ENCODE results near the gene MICAL3.
"Not testable (repeated sequence)": the region's sequence is repeated elsewhere in the genome, so short reads cannot be mapped to it uniquely, and the experiment has no call there.

Gene MICAL3
- long read RNA-seq, partial matches to known transcripts = 2 of 7 reads
- long read RNA-seq, other reads (novel, unspliced or antisense) = 4 of 7 reads

- peak in 1 of 2 experiments; percentile 18 for DNase-seq (ENCODE audit: low read depth in 1 of 2, low spot score in 1 of 2)
- H3K27ac ChIP-seq (replicated peaks) = no peak within 1 kb of the TSS
- TF ChIP-seq SPI1 (IDR thresholded peaks at IDR 0.05; ENCODE audit: borderline replicate concordance, low read depth) = no peak
- TF ChIP-seq REST (IDR thresholded peaks at IDR 0.05; ENCODE audit: insufficient replicate concordance, low read depth) = no peak
- TF ChIP-seq, protein P1, sequence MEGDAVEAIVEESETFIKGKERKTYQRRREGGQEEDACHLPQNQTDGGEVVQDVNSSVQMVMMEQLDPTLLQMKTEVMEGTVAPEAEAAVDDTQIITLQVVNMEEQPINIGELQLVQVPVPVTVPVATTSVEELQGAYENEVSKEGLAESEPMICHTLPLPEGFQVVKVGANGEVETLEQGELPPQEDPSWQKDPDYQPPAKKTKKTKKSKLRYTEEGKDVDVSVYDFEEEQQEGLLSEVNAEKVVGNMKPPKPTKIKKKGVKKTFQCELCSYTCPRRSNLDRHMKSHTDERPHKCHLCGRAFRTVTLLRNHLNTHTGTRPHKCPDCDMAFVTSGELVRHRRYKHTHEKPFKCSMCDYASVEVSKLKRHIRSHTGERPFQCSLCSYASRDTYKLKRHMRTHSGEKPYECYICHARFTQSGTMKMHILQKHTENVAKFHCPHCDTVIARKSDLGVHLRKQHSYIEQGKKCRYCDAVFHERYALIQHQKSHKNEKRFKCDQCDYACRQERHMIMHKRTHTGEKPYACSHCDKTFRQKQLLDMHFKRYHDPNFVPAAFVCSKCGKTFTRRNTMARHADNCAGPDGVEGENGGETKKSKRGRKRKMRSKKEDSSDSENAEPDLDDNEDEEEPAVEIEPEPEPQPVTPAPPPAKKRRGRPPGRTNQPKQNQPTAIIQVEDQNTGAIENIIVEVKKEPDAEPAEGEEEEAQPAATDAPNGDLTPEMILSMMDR (IDR thresholded peaks at IDR 0.05; ENCODE audit: insufficient read depth, low read length) = peak; percentile 39
- peak within 1 kb of the TSS; percentile 46 for H3K4me3 ChIP-seq (replicated peaks; ENCODE audit: insufficient read depth, low read length)
- peaks cover 20% of the 10 kb centered on the region for H3K27me3 ChIP-seq (ENCODE audit: insufficient read depth, poor library complexity, severe bottlenecking)
Measured at GRCh38 chr22:18024276-18024939, at the start of gene MICAL3. Gene MICAL3, minus strand, starts transcription at chr22:18024561. Its CDS starts 117,749 bp downstream, at chr22:17906812.

DNA sequence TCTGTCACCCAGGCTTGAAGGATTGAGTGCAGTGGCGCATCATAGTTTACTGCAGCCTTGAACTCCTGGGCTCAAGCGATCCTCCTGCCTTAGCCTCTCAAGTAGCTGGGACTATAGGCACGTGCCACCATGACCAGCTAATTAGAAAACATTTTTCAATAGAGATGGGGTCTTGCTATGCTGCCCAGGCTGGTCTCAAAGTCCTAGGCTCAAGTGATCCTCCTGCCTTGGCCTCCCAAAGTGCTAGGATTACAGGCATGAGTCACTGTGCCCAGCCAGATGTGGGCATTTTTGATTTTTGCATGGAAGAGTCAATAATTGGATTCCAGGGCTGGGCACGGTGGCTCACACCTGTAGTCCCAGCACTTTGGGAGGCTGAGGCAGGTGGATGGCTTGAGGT is 49.6 kb upstream of the MICAL3 start:
- not testable (repeated sequence) for H3K27ac ChIP-seq (replicated peaks); H3K27me3 ChIP-seq (ENCODE audit: insufficient read depth, poor library complexity, severe bottlenecking); DNase-seq (ENCODE audit: low read depth in 1 of 2, low spot score in 1 of 2); H3K4me3 ChIP-seq (replicated peaks; ENCODE audit: insufficient read depth, low read length)

- Histone ChIP-seq H3K27ac (replicated peaks) (no peak overlapping the region), H3K27me3 (ENCODE audit: insufficient read depth, poor library complexity, severe bottlenecking) (peaks cover 2% of the 10 kb centered on the region), H3K4me3 (replicated peaks; ENCODE audit: insufficient read depth, low read length) (no peak overlapping the region)
- TF ChIP-seq REST (IDR thresholded peaks at IDR 0.05; ENCODE audit: insufficient replicate concordance, low read depth) (no peak), POLR2AphosphoS5 (IDR thresholded peaks at IDR 0.05; ENCODE audit: low read depth) (no peak), GABPA (IDR thresholded peaks at IDR 0.05; ENCODE audit: low read depth) (no peak)
- DNase-seq (ENCODE audit: low read depth in 1 of 2, low spot score in 1 of 2) = no peak
Measured at GRCh38 chr22:18073467-18073866, 49.1 kb upstream of the MICAL3 start.

DNA sequence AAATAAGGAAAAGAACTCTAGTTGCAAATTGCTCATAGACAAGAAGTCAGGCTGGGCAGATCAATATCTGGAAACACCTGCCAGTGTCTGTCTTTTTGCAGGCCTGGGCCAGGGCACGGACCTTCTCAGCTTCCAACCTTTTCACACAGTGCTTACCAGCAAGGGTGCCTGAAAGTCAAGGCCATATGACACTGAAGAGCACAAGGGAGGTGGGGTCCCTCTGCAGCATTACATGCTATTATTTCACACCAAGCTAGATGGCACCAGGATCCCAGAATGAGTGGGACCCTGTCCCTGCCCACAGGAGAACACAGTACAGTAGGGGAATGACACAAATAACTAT is 47.6 kb upstream of the MICAL3 start:
- no peak for DNase-seq (ENCODE audit: low read depth in 1 of 2, low spot score in 1 of 2)
- H3K27ac ChIP-seq (replicated peaks) = no peak overlapping the region
- TF ChIP-seq, protein P1 (IDR thresholded peaks at IDR 0.05; ENCODE audit: insufficient read depth, low read length) = no peak
- no peak for TF ChIP-seq SPI1 (IDR thresholded peaks at IDR 0.05; ENCODE audit: borderline replicate concordance, low read depth)
- no peak for TF ChIP-seq REST (IDR thresholded peaks at IDR 0.05; ENCODE audit: insufficient replicate concordance, low read depth)
- no peak for TF ChIP-seq POLR2AphosphoS5 (IDR thresholded peaks at IDR 0.05; ENCODE audit: low read depth)
- no peak for TF ChIP-seq GABPA (IDR thresholded peaks at IDR 0.05; ENCODE audit: low read depth)

GRCh38 chr22:18071307-18071967 is 47.1 kb upstream of the MICAL3 start:
- not testable (repeated sequence) for DNase-seq (ENCODE audit: low read depth in 1 of 2, low spot score in 1 of 2); H3K27ac ChIP-seq (replicated peaks); H3K4me3 ChIP-seq (replicated peaks; ENCODE audit: insufficient read depth, low read length); H3K27me3 ChIP-seq (ENCODE audit: insufficient read depth, poor library complexity, severe bottlenecking)

More for the DNA sequence above, 47.6 kb upstream of the MICAL3 start:
- peaks cover 2% of the 10 kb centered on the region for H3K27me3 ChIP-seq (ENCODE audit: insufficient read depth, poor library complexity, severe bottlenecking)
- no peak overlapping the region for H3K4me3 ChIP-seq (replicated peaks; ENCODE audit: insufficient read depth, low read length)
